GM21619 (cell line): ENCODE measurements around the gene PPIF.

Experiments
- ATAC-seq: cut with Tn5 transposase; IDR thresholded peaks from one replicate; pipeline ENCODE4 v1.9.1; 2021; ENCODE audit not compliant: unreplicated experiment

The PPIF gene

GRCh38 chr10:79313320-79313719 is 33.9 kb upstream of the PPIF start:
- ATAC-seq, result no peak

DNA sequence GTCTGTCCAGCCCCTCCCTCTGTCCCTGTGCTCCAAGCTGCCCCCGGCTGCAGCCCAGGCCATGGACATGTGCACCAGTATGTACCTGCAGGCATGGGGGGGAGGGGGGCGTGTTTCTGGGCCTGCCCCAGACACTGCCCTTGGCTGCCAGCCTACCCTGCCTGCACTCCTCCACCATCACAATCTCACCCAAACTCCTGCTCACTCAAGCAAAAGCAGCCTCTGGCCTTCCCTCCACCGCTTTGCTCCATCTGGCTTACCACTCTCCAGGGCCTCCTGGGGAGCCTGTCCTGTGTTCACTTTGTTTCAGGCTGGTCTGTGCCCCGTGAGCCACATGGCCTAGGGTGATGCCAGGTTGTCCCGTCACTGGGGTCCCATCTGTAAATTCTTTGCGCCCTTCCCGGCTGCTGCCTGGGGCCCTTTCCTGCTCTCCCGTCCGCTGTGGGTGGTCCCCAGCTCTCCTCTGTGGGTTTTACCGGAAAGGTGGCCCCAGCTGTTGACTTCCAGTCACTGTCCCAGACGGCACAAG is 33.3 kb upstream of the PPIF start:
- no peak for ATAC-seq

- no peak for ATAC-seq
Measured at GRCh38 chr10:79314761-79315601, 32.3 kb upstream of the PPIF start.

- ATAC-seq, result no peak
Measured at GRCh38 chr10:79315602-79315920, 31.7 kb upstream of the PPIF start.

DNA sequence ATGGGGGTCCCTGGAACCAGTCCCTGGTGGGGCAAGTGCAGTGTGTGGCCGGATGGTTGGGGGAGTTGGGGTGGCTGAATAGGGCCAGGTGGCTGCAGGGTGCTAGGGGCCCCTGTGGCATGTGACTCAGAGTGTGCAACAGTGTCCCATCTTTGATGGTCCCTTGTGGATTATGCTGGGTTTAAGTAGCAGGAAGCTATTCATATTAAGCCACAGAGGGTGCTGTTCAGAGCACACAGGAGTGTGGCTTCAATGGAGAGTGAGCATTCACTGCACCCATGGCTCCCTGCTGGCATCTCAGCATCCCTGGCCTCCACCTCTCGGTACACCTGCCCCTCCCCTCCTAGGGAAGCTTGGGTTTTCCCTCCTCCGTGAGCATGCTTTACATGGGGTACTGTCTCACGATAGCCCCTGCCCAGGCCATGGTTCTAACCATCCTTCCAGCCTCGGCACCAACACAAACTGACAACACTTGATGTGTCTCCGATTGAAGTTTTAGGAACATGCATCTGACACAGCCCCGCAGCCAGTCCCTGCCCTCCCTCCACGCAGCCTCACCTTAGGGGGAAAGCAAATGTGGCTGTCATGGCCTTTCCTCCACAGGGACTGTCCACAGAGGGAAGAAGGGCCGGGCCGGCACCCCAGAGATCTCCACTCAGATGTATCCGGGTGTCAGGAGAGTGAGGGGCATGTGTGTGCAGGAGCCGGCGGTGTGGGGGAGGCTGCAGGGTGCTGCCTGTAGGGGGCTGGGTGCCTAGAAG is 30.4 kb upstream of the PPIF start:
- ATAC-seq, result peak; percentile 75

- ATAC-seq, result no peak
Measured at GRCh38 chr10:79318369-79318768, 28.9 kb upstream of the PPIF start.

- ATAC-seq, result no peak
Measured at GRCh38 chr10:79319115-79319771, 28.0 kb upstream of the PPIF start.

DNA sequence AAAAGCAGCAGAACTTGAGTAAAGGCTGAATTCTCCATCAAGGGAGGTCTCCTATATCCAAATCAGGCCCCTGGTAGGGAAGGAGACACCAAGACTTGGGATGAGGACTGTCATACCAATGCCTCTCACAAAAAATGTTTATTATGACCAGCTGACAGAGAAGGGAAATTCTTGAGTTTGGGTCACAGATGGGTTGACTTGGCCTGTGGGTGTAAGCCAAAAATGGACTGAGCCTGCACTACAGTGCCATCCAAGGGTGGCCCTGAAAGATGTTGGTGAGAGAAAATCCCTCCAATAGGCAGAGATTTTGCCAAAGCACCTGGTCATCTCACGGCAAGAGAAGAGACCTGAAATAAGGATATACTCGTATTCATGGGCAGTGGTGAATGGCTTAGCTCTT is 27.0 kb upstream of the PPIF start:
- no peak for ATAC-seq

GRCh38 chr10:79320820-79321493 is 26.3 kb upstream of the PPIF start:
- no peak for ATAC-seq

DNA sequence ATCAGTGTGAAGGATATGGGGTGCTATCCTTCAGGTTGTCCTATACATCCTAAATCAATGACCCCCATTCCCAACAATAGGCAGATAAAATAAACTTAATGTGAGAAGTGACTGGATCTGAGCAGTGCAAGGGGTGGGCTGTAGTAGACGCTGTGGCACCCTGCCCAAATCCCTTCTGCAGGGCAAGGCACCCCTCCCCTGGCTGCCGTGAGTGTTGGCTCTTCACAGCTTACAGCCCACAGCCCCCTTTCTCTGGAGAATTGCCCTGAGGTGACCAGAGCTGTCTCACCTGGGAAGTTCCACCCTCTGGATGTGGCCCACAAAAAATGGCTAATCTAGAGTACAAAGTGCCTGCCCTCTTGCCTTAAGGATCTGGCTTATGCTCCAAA is 25.8 kb upstream of the PPIF start:
- ATAC-seq, result no peak

GRCh38 chr10:79321951-79322350 is 25.3 kb upstream of the PPIF start:
- no peak for ATAC-seq

- peak; percentile 52 for ATAC-seq
Measured at GRCh38 chr10:79322616-79323543, 24.4 kb upstream of the PPIF start.

- no peak for ATAC-seq
Measured at GRCh38 chr10:79323602-79324001, 23.7 kb upstream of the PPIF start.

DNA sequence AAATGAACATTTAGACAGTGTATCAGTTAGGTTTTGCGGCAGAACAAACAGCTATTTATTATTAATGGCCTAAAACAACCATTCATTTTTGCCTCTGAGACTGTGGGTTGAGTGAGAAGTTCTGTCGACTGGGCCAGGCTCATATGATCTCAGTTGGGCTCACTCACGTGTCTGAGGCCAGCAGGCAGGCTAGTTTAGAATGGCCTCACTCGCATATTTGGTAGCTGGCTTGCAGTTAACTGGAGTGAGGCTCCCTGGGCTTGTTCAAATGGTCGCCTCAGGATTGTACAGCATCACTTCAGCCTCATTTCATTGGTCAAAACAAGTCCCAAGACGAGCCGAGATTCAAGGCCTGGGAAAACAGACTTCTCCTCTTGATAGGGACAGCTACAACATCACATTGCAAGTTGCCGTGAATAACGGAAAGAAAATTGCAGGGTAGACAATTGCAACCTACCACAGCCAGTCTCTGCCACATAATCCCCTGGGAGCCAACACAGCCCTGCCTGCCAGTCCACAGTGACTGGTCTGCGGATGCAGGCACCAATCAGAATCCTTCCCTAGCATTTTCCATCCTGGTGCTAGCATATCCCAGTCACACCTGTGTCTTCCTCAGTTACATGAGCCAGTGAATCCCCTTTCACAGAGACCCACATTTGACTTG is 23.1 kb upstream of the PPIF start:
- no peak for ATAC-seq

DNA sequence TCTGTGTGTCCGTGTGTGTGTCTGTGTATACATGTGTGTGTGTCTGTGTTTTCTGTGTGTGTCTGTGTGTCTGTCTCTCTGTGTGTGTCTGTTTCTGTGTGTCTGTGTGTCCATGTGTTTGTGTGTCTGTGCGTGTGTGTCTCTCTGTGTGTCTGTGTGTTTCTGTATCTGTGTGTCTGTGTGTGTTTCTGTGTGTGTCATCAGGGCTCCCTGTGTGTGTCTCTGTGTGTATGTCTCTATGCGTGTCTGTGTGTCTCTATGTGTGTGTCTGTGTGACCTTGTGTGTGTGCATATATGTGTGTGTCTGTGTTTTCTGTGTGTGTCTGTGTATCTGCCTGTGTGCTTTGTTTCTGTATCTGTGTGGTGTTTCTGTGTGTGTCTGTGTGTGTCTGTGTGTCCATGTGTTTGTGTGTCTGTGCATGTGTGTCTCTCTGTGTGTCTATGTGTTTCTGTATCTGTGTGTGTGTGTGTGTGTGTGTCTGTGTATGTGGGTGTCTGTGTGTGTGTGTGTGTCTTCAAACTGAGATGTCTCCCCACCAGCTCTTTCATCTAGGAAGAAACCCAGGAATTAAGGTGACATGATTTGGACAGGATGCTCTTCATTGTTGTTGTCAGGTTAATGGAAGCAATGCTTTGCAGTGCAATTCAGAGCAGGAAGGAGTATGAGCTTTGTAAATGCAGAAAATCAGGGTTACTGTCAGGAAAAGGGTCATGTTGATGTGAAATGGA is 20.7 kb upstream of the PPIF start:
- no peak for ATAC-seq

- peak; percentile 31 for ATAC-seq
Measured at GRCh38 chr10:79327090-79327457, 20.2 kb upstream of the PPIF start.

DNA sequence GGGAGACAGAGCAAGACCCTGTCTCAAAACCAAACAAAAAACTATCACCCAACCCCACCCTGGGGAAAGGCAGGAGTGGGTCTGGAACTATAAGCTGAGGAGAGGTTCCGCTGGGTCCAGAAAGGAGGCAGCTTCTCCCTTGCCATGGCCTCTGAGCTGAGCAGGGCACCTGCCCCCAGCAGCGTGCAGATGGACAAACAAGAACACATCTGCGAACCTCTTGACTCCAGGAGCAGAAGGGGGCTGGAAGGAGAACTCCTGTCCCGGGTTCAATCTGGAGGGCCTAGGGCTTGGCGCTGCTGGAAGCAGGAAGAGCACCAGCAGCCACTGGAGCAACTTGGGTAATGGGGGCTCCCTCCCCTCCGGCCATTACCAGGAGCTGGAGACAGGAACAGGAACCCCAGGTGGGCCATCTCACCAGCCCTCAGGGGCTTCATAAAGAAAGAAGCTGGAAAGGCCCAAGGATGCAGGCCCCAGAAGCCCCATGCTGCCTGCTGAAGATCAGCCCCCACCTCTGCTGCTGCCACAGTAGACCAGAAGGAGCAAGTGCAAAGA is 19.0 kb upstream of the PPIF start:
- ATAC-seq, result no peak

DNA sequence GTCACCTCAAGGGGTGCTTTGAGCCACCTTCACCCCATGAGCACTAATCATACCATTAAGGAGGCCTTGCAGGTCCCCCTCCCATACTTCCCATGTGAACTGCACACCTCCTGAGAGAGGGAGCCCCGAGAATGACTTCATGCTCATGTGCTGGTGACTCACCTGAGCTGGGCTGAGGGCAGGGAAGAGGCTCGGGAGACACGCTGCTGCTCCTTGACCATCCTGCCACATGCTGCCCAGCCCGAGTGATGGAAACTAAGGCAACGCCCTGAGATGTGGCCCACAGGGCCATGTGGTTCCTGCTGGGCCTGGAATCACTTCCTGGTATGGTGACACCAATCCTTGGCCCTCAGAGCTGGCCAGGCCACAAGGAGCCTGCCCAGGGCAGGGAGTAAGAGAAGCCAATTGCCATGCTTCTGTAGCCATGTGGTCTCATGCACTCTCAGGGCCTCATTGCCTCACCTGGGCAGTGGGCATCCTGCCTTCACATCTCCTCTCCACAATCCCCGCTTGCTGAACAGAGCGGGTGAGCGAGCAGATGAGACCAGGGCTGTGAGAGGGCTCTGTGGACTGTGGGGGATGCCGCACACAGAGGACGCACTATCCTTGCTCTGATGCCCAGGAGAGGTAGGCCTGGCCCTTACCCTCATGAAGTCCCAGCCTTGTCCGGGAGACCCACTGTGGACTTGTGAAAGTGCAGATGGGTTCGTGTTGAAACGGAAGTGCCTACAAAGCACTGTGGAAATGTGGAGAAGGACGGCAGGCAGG is 18.3 kb upstream of the PPIF start:
- ATAC-seq, result no peak
